NCI-H524 treated with DMSO at 0.1 percent for 48 hours (cell line): ENCODE data around the gene SCNN1B.
"Not testable (repeated sequence)": the region's sequence is repeated elsewhere in the genome, so short reads cannot be mapped to it uniquely, and the experiment has no call there.

ENCODE experiments used
- DNase-seq: peaks from one replicate; lab custom pipeline; 2025; lab: John Stamatoyannopoulos, UW

Gene SCNN1B

GRCh38 chr16:23288726-23289512, 13.2 kb upstream of the SCNN1B start:
- no peak for DNase-seq

GRCh38 chr16:23290189-23291062, 11.7 kb upstream of the SCNN1B start:
- no peak for DNase-seq

- no peak for DNase-seq
Observed at GRCh38 chr16:23293016-23293415, 9.1 kb upstream of the SCNN1B start.

- no peak for DNase-seq
Observed at GRCh38 chr16:23294260-23294659, 7.8 kb upstream of the SCNN1B start.

- no peak for DNase-seq
Observed at GRCh38 chr16:23296994-23297393, 5.1 kb upstream of the SCNN1B start.

GRCh38 chr16:23298290-23298915, 3.7 kb upstream of the SCNN1B start:
- DNase-seq, result no peak

GRCh38 chr16:23299815-23300214, 2.3 kb upstream of the SCNN1B start:
- DNase-seq, result not testable (repeated sequence)

- no peak for DNase-seq
Observed at GRCh38 chr16:23301251-23302044, 654 bp upstream of the SCNN1B start.

GRCh38 chr16:23303685-23304084, 1.6 kb downstream of the SCNN1B start:
- DNase-seq, result no peak

GRCh38 chr16:23304620-23305019, 2.5 kb downstream of the SCNN1B start:
- no peak for DNase-seq

GRCh38 chr16:23306199-23307100, 4.3 kb downstream of the SCNN1B start:
- no peak for DNase-seq

- DNase-seq, result no peak
Observed at GRCh38 chr16:23310217-23310616, 8.1 kb downstream of the SCNN1B start.

- DNase-seq, result no peak
Observed at GRCh38 chr16:23310744-23311143, 8.6 kb downstream of the SCNN1B start.

GRCh38 chr16:23316232-23316631, 14.1 kb downstream of the SCNN1B start:
- no peak for DNase-seq

- no peak for DNase-seq
Observed at GRCh38 chr16:23316634-23317265, 14.6 kb downstream of the SCNN1B start.

- no peak for DNase-seq
Observed at GRCh38 chr16:23317266-23317661, 15.2 kb downstream of the SCNN1B start.

- DNase-seq, result no peak
Observed at GRCh38 chr16:23317751-23318150, 15.6 kb downstream of the SCNN1B start.

GRCh38 chr16:23318639-23319038, 16.5 kb downstream of the SCNN1B start:
- DNase-seq, result no peak

- no peak for DNase-seq
Observed at GRCh38 chr16:23319861-23320615, 17.9 kb downstream of the SCNN1B start.

GRCh38 chr16:23320693-23321092, 18.6 kb downstream of the SCNN1B start:
- no peak for DNase-seq
